ENCODE measurements around the gene SCLT1.

The SCLT1 gene

GRCh38 chr4:128879283-128879682 lies 214.1 kb downstream of the SCLT1 start:
- Mint-ChIP-seq H3K4me1 (peaks cover 5% of the 10 kb centered on the region), H3K27ac (no peak overlapping the region), H3K27me3 (ENCODE audit: low read depth, poor library complexity) (no peaks in the 10 kb centered on the region), H3K4me3 (no peak overlapping the region), H3K9me3 (no peaks in the 10 kb centered on the region), H3K36me3 (ENCODE audit: low read depth) (peaks cover 10% of the 10 kb centered on the region)
- DNase-seq, result no peak
- TF ChIP-seq CTCF (IDR thresholded peaks at IDR 0.05), result no peak

GRCh38 chr4:128877934-128878333 lies 215.4 kb downstream of the SCLT1 start:
- peaks cover 17% of the 10 kb centered on the region for H3K36me3 Mint-ChIP-seq (ENCODE audit: low read depth)
- H3K9me3 Mint-ChIP-seq, result no peaks in the 10 kb centered on the region
- H3K27me3 Mint-ChIP-seq (ENCODE audit: low read depth, poor library complexity), result no peaks in the 10 kb centered on the region
- no peak overlapping the region for H3K27ac Mint-ChIP-seq
- H3K4me3 Mint-ChIP-seq, result no peak overlapping the region
- H3K4me1 Mint-ChIP-seq, result peaks cover 5% of the 10 kb centered on the region
- TF ChIP-seq CTCF (IDR thresholded peaks at IDR 0.05), result no peak
- no peak for DNase-seq

GRCh38 chr4:128876200-128876599 lies 217.1 kb downstream of the SCLT1 start:
- Mint-ChIP-seq H3K27ac (no peak overlapping the region), H3K4me1 (peaks cover 5% of the 10 kb centered on the region), H3K9me3 (no peaks in the 10 kb centered on the region), H3K27me3 (ENCODE audit: low read depth, poor library complexity) (no peaks in the 10 kb centered on the region), H3K4me3 (no peak overlapping the region), H3K36me3 (ENCODE audit: low read depth) (peaks cover 29% of the 10 kb centered on the region)
- TF ChIP-seq CTCF (IDR thresholded peaks at IDR 0.05), result no peak
- no peak for DNase-seq

GRCh38 chr4:128871948-128872347 lies 221.4 kb downstream of the SCLT1 start:
- Mint-ChIP-seq H3K4me3 (no peak overlapping the region), H3K27ac (no peak overlapping the region), H3K9me3 (no peaks in the 10 kb centered on the region), H3K27me3 (ENCODE audit: low read depth, poor library complexity) (no peaks in the 10 kb centered on the region), H3K36me3 (ENCODE audit: low read depth) (peaks cover 63% of the 10 kb centered on the region), H3K4me1 (peaks cover 26% of the 10 kb centered on the region)
- no peak for TF ChIP-seq CTCF (IDR thresholded peaks at IDR 0.05)
- no peak for DNase-seq

GRCh38 chr4:128869776-128870509 lies 223.4 kb downstream of the SCLT1 start:
- H3K4me3 Mint-ChIP-seq, result no peak overlapping the region
- H3K27me3 Mint-ChIP-seq (ENCODE audit: low read depth, poor library complexity), result no peaks in the 10 kb centered on the region
- no peak for DNase-seq
- H3K9me3 Mint-ChIP-seq, result no peaks in the 10 kb centered on the region
- H3K27ac Mint-ChIP-seq, result peak overlapping the region; percentile 78
- peaks cover 21% of the 10 kb centered on the region for H3K4me1 Mint-ChIP-seq
- peaks cover 79% of the 10 kb centered on the region for H3K36me3 Mint-ChIP-seq (ENCODE audit: low read depth)
- no peak for TF ChIP-seq CTCF (IDR thresholded peaks at IDR 0.05)

- Mint-ChIP-seq H3K27me3 (ENCODE audit: low read depth, poor library complexity) (peaks cover 3% of the 10 kb centered on the region), H3K27ac (peak overlapping the region; percentile 27), H3K36me3 (ENCODE audit: low read depth) (peaks cover 84% of the 10 kb centered on the region), H3K9me3 (no peaks in the 10 kb centered on the region), H3K4me3 (no peak overlapping the region), H3K4me1 (peaks cover 21% of the 10 kb centered on the region)
- no peak for DNase-seq
- no peak for TF ChIP-seq CTCF (IDR thresholded peaks at IDR 0.05)
Observed at GRCh38 chr4:128868758-128869157, 224.6 kb downstream of the SCLT1 start.

Data from nephron progenitor cell (in vitro differentiated cells).